ENCODE measurements around the gene SLCO1B1.

The SLCO1B1 gene

DNA sequence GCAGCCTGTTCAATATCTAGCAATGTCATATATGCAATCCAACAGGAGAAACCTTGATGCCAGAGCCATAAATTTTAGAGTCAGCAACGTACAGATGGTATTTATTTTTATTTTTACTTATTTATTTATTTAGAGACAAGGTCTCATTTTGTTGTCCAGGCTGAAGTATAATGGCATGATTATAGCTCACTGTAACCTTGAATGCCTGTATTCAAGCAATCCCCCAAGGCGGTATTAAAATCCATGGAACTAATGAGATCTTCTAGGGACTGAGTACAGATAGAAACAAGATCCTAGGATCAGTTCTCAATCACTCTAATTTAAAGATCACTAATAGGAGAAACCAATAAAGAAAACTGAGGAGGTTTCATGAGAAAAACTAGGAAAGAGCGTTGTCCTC lies 89.3 kb downstream of the SLCO1B1 start:
- no peak for DNase-seq (ENCODE audit: low spot score)

DNA sequence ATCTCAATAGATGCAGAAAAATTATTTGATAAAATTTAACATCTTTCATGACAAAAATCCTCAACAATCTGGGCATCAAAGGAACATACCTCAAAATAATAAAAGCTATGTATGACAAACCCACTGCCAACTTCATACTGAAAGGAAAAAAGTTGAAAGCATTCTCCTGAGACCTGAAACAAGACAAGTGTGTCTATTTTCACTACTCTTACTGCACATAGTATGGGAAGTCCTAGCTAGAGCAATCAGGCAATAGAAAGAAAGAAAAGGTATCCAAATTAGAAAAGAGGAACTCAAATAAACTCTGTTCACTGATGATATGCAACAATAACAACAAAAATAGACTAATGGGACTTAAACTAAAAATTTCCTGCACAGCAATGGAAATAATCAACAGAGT lies 90.1 kb downstream of the SLCO1B1 start:
- DNase-seq (ENCODE audit: low spot score): no peak

- no peak for DNase-seq (ENCODE audit: low spot score)
Measured at GRCh38 chr12:21221778-21222177, 90.8 kb downstream of the SLCO1B1 start.

- DNase-seq (ENCODE audit: low spot score): no peak
Measured at GRCh38 chr12:21223930-21224329, 92.9 kb downstream of the SLCO1B1 start.

DNA sequence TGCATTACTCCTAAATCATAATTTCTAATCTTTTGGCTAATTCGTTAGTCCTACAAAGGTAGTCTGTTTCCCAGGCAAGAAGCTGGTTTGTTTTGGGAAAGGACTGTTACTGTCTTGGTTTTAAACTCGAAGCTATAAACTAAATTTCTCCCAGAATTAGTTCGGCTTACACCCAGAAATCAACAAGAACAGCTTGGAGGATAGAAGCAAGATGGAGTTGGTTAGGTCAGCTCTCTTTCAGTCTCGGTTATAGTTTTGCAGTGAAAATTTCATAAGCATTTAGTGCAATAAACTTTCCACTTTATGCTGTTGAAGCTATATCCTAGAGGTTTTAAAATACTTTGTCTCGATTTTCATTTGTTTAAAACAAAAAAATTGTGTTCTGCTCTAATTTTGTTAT lies 103.4 kb downstream of the SLCO1B1 start:
- DNase-seq (ENCODE audit: low spot score): no peak

- no peak for DNase-seq (ENCODE audit: low spot score)
Measured at GRCh38 chr12:21239866-21240265, 108.9 kb downstream of the SLCO1B1 start.

- DNase-seq (ENCODE audit: low spot score): peak; percentile 6
Measured at GRCh38 chr12:21248679-21249078, 117.7 kb downstream of the SLCO1B1 start.

DNA sequence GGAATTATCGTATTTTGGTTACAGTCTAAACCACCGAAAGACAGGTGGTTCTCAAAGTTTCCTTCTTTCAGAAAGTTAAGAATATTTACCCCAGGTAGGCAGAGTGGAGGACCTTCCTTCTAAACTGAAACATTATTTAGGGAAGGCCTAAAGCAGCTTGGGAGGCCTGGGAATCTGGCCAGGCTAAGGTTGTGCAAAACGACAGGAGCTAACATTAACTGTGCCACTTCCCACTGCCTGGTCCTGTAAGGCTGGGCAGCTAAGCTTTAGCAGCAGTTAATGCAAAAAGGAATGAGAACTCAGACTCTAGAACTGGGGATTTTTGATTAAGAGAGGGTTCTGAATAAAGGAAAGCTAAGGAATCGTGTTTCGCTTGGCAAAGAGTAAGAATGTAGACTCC lies 121.1 kb downstream of the SLCO1B1 start:
- DNase-seq (ENCODE audit: low spot score): no peak

GRCh38 chr12:21257172-21257571 lies 126.2 kb downstream of the SLCO1B1 start:
- no peak for DNase-seq (ENCODE audit: low spot score)

GRCh38 chr12:21264232-21264631 lies 133.2 kb downstream of the SLCO1B1 start:
- DNase-seq (ENCODE audit: low spot score): no peak

DNA sequence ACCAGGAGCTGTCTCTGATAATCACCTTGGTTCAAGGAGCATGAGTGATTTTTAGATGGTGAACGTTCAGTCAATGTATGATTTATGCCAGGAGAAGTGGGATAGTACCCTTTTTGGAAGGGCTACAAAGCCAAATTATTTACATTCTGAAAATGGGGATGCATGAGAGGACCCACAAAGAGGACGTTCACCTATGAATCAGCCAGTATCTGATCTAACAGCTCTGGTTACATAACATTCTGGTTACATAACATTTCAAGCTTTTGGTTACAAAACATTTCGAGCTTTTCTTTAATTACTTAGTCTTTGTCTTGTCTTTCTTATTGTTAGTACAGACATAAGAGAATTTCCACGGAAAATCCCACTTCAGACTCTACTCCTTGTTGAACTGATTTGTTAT lies 134.9 kb downstream of the SLCO1B1 start:
- no peak for DNase-seq (ENCODE audit: low spot score)

DNA sequence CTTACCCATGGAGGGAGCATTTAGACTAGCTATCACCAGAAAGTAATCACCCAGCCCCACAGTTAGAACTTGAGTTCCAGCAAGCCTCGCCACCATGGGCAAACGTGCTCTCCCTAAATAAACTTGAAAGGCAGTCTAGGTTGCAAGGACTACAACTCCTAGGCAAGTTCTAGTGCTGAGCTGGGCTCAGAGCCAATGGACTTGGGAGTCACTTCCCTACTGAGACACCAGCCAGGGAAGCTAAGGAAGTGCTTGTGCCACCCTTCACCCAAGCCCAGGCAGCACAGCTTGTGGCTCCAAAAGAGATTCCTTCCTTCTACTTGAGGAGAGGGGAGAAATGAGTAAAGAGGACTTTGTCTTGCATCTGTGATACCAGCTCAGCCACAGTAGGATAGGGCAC lies 145.8 kb downstream of the SLCO1B1 start:
- no peak for DNase-seq (ENCODE audit: low spot score)

Measured in kidney capillary endothelial cell (primary cell).